Adrenal gland (tissue), 12 donors: ENCODE data around the gene SDHAF3. TPM values are rescaled to one million over a fixed set of nuclear protein-coding genes. Genes with fewer than 3 reads are reported as not detected.

Experiments
- DNase-seq, 7 donors: peaks; one replicate each; pipeline ENCODE4 v3.0.0-alpha.2; 2019 to 2020
- H3K27ac ChIP-seq, 5 donors: fragments of 200-600 bp; sonication (generic) in 4 of 5; 1 replicate in 3 of 5; 2 replicates in 2 of 5; pipeline versions ENCODE4 v1.5.1 to v1.8.0; 2016 to 2020; ENCODE audit warnings: mild to moderate bottlenecking in 1 of 5
- H3K27me3 ChIP-seq: fragments of 200-600 bp; 2 replicates; pipeline ENCODE4 v1.8.0; 2021
- H3K36me3 ChIP-seq, 2 donors: fragments of 200-600 bp; replicated peaks in 1 of 2; 1 replicate in 1 of 2; 2 replicates in 1 of 2; pipeline versions ENCODE4 v1.5.1 to v1.8.0; 2018 to 2022
- H3K4me1 ChIP-seq, 2 donors: fragments of 200-600 bp; replicated peaks in 1 of 2; 1 replicate in 1 of 2; 2 replicates in 1 of 2; pipeline versions ENCODE4 v1.5.1 to v1.8.0; 2018 to 2021
- H3K4me3 ChIP-seq, 4 donors: fragments of 200-600 bp; sonication (generic) in 3 of 4; one replicate each; pipeline ENCODE4 v1.5.1; 2016 to 2018
- H3K9me3 ChIP-seq, 3 donors: fragments of 200-600 bp; sonication (generic) in 1 of 3; replicated peaks in 1 of 3; 1 replicate in 2 of 3; 2 replicates in 1 of 3; pipeline versions ENCODE4 v1.5.1 to v1.8.0; 2016 to 2021
- POLR2A ChIP-seq, 2 donors: fragments of 450-650 bp; IDR thresholded peaks; one replicate each; pipeline ENCODE4 v1.6.1; 2017; ENCODE audit warnings: antibody characterized with exemption in 2 of 2, mild to moderate bottlenecking in 2 of 2, moderate library complexity in 1 of 2
- WGBS, 4 donors: extraction: QIAGEN DNeasy Blood & Tissue Kit in 2 of 4; methylation state at CpG; one replicate each; pipeline versions ENCODE4 v1.1.5 to v1.1.7; 2013 to 2017; 5-methylcytosine and 5-hydroxymethylcytosine counted together
- intact Hi-C, 2 donors: fragments of 100-400 bp; cut with DNase I; formaldehyde crosslinking; loops; one replicate each; pipeline versions ENCODE4 v1.14.1 to v1.15.0; 2022 to 2023
- polyA plus RNA-seq, 3 donors: library from polyadenylated mRNA; stranded (reverse); fragments of 200-250 nt in 2 of 3; fragments of 350-450 nt in 1 of 3; fragmentation: Illumina TruSeq in 1 of 3; extraction: RNeasy Lipid Tissue Mini Kit (QIAGEN cat#74804) in 1 of 3; gene quantifications; one replicate each; pipeline ENCODE4 v1.2.3, GENCODE V29; 2013 to 2014
- total RNA-seq, 9 donors: library from RNA; depleted of rRNA in 4 of 9; stranded (reverse); fragments of >200 nt in 4 of 9; fragments of 120-200 nt in 1 of 9; fragmentation: NEBNext Ultra II Directional in 1 of 9; extraction: Animal tissue kit (Norgen Biotek cat#: 25700) in 1 of 9; gene quantifications; one replicate each; pipeline versions ENCODE4 v1.1.0 to v1.2.4, GENCODE V29; 2013 to 2023
- TF ChIP-seq, protein P1 (sequence below), 6 experiments: fragments of 450-650 bp in 4 of 6; fragments of 200-600 bp in 2 of 6; sonication (generic) in 1 of 6; IDR thresholded peaks; 1 replicate in 5 of 6; 2 replicates in 1 of 6; pipeline versions ENCODE4 v1.5.1 to v1.8.0; 2016 to 2021; ENCODE audit warnings: antibody characterized with exemption in 6 of 6, mild to moderate bottlenecking in 2 of 6, moderate library complexity in 1 of 6
- donor health status: healthy with polysubstance abuse.
- donor health status: Bipolar disorder and iron deficiency.
- donor health status: DM: yes; HTN: yes; CAD: no.
- donor health status: DM: no; HTN: no; CAD: no.
- donor health status: DM: no; HTN: no; CAD: no.
- donor health status: DM: yes; HTN: yes; CAD: no.

Gene SDHAF3
- total and polyA plus RNA-seq, 12 donors, result 5.2 to 35.0 (median 18.1) TPM

DNA sequence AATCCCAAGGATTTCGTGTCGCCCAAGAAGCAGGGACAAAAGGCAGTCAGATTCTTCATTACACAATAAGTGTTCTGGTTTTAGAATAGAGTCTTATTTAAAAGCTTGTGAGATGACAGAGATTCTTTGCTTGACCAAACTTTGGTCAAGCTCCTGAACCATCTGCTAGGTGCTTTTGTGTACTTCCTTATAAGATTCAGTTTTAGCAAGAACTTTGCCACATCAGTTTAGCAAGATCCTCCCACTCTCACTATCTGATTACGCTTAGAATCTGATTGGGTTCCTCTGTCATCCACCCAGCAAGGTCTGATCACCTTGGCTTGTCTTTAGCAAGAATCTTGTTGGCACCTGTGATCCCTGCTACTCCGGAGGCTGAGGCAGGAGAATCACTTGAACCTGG lies 38.2 kb upstream of the SDHAF3 start:
- Histone ChIP-seq H3K27me3 (peaks cover 4% of the 10 kb centered on the region), H3K27ac (no peak overlapping the region), H3K9me3 (no peaks in the 10 kb centered on the region), H3K36me3 (no peaks in the 10 kb centered on the region), H3K4me1 (no peaks in the 10 kb centered on the region), H3K4me3 (no peak overlapping the region)
- 78 to 79% (median 79%) methylated on average over 4 of the region's 4 CpGs for WGBS, 4 donors
- no peak for DNase-seq
- intact Hi-C loops, result no loop called here
- TF ChIP-seq, protein P1, sequence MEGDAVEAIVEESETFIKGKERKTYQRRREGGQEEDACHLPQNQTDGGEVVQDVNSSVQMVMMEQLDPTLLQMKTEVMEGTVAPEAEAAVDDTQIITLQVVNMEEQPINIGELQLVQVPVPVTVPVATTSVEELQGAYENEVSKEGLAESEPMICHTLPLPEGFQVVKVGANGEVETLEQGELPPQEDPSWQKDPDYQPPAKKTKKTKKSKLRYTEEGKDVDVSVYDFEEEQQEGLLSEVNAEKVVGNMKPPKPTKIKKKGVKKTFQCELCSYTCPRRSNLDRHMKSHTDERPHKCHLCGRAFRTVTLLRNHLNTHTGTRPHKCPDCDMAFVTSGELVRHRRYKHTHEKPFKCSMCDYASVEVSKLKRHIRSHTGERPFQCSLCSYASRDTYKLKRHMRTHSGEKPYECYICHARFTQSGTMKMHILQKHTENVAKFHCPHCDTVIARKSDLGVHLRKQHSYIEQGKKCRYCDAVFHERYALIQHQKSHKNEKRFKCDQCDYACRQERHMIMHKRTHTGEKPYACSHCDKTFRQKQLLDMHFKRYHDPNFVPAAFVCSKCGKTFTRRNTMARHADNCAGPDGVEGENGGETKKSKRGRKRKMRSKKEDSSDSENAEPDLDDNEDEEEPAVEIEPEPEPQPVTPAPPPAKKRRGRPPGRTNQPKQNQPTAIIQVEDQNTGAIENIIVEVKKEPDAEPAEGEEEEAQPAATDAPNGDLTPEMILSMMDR (IDR thresholded peaks at IDR 0.05), result no peak
- no peak for TF ChIP-seq POLR2A (IDR thresholded peaks at IDR 0.05)

DNA sequence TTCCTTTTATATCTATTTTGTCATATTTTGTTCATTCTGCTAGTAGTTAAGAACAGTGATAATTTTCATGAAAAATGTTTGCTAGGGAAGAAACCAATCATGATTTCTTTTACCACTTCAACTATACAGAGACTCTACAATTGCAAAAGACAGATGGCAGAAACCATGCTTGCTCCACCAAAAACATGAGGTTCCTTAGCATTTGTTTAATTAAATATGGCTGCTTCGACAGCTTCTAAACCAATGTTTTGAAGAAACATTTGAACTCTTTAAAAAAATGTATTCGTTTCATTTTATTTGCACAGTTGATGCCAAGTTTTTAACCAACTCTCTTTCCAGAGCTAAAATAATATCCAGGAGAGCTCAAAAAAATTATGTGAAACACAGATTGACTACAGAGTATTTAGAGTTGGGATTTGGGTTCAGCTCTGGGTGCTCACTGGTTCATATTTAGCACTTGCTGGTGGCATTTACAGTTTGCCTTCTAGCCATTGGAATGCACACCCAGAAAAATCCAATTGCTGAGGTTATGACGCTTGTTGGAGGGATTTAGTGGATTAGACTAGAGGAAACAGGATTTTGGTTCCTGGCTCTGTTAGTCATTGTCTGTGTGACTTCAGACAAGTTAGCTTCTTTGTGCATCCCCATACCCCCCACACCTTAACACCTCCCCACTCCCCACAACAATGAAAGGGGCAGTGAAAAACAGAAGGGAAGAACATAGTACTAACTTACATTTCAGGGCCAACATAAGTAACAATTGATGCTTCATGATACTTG lies 35.8 kb upstream of the SDHAF3 start:
- Histone ChIP-seq H3K36me3 (no peaks in the 10 kb centered on the region), H3K27me3 (peaks cover 4% of the 10 kb centered on the region), H3K27ac (no peak overlapping the region), H3K4me3 (no peak overlapping the region), H3K4me1 (no peaks in the 10 kb centered on the region), H3K9me3 (no peaks in the 10 kb centered on the region)
- DNase-seq, result no peak
- intact Hi-C loops, result no loop called here
- 70 to 76% (median 72%) methylated on average over 3 of the region's 3 CpGs for WGBS, 4 donors
- no peak for TF ChIP-seq POLR2A (IDR thresholded peaks at IDR 0.05)
- TF ChIP-seq, protein P1 (IDR thresholded peaks at IDR 0.05), result no peak

DNA sequence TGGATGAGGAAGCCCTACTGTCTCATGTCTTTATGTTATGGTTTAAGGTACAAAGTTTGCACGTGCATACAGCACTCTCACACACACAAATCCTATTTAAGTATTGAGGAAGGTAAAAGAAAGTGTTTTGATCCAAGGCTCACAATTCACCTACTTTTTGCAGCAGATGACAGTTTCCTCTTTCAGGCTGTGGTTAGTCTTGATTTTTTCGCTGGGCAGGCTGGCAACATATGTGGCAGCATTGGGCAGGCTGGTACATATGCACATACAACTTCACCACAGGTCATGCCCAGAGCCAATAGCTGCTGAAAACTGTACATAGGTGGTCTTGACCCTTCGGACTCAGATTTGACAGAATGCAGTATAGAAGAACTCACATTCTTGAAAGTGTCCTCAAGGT lies 29.1 kb upstream of the SDHAF3 start:
- Histone ChIP-seq H3K4me1 (no peaks in the 10 kb centered on the region), H3K4me3 (no peak overlapping the region), H3K36me3 (no peaks in the 10 kb centered on the region), H3K9me3 (no peaks in the 10 kb centered on the region), H3K27ac (no peak overlapping the region), H3K27me3 (peaks cover 2% of the 10 kb centered on the region)
- no peak for TF ChIP-seq POLR2A (IDR thresholded peaks at IDR 0.05)
- TF ChIP-seq, protein P1 (IDR thresholded peaks at IDR 0.05), result no peak
- WGBS, 4 donors, result 52 to 60% (median 53%) methylated on average over 3 of the region's 3 CpGs
- intact Hi-C loops, result no loop called here
- DNase-seq, result no peak

DNA sequence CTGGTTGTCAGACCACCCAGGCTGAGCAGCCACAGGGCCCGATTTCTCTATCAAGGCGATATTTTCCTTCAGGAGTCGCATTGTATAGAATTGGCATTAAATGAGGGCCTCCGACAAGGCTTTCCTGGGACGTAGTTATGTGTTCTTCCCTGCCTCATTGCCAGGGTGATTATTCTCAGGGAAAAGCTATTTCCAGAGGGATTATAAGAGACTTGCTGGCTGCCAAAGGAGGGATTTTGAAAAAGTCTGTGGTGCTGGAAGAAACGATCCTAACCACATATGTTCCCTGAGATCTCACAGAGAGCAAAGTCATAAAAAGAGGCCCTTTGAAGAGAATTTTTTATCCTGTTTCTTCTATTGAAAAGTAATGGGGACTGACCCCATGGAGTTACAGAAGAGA lies 27.7 kb upstream of the SDHAF3 start:
- no peaks in the 10 kb centered on the region for H3K4me1 ChIP-seq

More for the DNA sequence above, 27.7 kb upstream of the SDHAF3 start:
- no peak for TF ChIP-seq POLR2A (IDR thresholded peaks at IDR 0.05)
- TF ChIP-seq, protein P1 (IDR thresholded peaks at IDR 0.05), result no peak
- Histone ChIP-seq H3K4me3 (no peak overlapping the region), H3K9me3 (no peaks in the 10 kb centered on the region), H3K27me3 (peaks cover 2% of the 10 kb centered on the region), H3K27ac (no peak overlapping the region), H3K36me3 (no peaks in the 10 kb centered on the region)
- WGBS, 4 donors, result 73 to 89% (median 81%) methylated on average over 6 of the region's 6 CpGs
- intact Hi-C loops, result no loop called here
- DNase-seq, result no peak
